D341Med (cell line): ENCODE results near the gene OR8B12.

Experiments
- DNase-seq: peaks from one replicate; pipeline ENCODE4 v3.0.0; 2012; ENCODE audit warnings: low spot score

OR8B12 gene, protein sequence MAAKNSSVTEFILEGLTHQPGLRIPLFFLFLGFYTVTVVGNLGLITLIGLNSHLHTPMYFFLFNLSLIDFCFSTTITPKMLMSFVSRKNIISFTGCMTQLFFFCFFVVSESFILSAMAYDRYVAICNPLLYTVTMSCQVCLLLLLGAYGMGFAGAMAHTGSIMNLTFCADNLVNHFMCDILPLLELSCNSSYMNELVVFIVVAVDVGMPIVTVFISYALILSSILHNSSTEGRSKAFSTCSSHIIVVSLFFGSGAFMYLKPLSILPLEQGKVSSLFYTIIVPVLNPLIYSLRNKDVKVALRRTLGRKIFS

DNA sequence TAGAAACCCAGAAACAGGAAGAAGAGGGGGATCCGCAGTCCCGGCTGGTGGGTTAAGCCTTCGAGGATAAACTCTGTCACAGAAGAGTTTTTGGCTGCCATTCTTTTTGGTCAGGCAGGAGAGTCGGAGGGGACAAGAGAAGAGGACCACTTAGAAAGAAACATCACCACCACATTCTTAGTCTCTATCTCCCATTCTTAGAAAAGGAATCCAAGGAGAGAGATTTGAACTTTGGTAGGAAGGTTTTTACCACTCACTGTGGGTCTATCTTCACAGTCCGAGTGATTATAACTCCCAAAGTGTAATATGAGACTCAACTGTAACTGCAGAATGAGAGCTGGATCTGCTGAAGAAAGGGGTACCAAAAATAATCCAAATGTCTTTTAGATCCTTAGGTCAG is at the start of gene OR8B12:
OR8B12 (minus strand) TSS at position 101 of the 400 bp plus-strand sequence; CDS start at position 101, 0 bp downstream.
- no peak for DNase-seq

DNA sequence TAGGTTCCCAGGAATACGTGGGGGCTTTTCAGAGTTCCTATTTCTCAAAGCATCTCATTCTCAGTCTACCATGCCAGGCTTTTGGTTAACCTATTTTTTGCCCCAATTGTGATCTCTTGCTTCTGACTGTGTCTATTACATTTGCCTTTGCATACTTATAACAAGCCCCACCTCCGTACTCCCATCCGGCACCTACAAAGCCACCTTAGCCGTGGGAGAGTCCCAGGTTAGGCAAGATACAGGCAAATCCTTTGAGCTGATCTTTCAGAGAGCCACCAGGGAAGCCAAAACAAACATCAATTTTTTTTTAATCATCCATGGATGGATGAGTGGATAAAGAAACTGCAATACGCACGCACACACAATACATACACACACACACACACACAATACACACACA is 49.2 kb upstream of the OR8B12 start:
- no peak for DNase-seq

DNA sequence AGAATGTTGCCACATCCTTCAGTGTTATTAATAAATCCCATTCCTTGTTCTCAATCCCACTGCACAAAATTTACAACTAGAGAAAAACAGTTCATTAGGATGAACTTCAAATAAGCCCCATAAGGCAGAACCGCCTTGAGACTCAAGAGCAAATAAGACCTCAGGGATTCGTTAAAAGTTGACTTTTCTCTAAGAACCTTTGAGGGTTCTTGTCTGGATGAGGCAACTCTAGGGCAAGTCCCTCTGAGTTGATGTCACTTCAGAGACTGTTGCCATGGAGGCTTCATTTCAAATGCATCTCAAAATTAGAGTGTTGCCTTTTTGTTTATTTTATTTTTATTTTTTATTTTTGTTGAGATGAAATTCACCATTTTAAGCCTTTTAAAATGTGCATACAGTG is 48.0 kb upstream of the OR8B12 start:
- no peak for DNase-seq

DNA sequence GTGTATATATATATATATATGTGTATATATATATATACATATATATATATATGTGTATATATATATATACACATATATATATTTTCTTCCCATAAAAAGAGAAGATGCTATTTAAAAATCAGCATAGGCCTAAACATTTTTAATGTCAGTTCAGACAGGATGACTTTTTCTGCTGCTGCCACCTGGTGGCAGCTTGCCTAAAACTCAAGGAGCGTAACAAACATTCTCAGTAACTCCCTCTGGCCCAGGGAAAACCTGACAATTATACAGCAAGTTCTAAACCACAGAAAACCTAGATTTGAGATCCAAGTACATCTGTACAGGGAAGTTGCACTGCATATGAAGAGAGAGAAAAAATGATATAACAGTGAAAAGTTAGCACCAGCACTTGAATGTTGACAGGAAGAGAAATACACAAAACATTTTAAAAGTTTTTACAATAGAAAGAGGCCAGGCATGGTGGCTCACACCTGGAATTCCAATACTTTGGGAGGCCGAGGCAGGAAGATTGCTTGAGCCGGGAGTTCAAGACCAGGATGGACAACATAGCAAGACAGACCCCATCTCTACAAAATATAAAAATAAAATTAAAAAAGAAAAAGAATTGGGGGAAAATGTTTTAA is 42.9 kb upstream of the OR8B12 start:
- DNase-seq = peak; percentile 56

DNA sequence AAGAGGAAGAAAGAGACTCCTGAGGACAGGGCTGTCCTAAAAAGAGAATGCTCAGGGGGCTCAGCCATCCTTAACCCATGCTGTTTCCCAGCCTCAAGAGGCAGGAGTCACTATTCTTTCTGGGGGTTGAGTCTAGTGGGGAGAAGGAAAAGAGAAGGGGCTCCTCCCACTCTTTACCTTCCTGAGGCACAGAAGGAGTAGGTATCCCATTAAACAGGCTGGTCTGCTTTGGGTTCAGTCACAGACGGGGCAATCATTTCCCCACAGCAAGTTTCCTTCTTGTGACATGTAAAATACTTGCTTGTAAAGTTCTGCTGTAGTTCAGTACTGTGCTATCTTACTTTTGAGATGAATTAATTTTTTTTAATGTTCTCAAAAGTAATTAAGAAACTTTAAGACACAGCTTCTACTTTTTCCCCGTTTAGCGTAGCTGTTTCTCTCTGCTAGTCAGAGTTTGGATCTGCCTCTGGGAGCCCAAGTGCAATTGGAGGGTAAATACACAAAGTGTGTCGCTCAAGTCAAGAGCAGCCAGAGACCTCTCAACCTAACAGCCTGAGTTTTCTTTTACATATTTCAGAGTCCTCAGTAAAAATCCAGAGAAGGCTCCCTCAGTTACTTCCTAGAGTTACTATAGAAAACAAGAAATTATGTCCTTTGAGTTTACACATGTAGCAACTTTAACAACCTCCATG is 41.4 kb upstream of the OR8B12 start:
- no peak for DNase-seq

DNA sequence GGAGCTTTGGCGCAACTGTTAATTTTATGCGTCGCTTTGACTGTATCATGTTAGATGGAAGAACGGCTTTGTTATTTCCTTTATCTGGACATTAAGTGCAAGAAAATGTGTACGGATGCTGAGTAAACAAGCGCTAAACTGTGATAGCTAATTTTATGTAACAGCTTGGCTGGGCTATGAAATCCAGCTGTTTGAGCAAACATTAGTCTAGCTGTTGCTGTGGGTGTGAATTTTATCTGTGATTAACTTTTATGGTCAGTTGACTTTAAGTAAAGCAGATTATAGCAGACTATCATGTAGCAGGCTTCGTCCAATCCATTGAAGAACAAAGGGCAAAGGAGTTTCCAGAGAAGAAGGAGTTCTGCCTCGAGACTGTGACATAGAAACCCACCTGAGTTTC is 40.3 kb upstream of the OR8B12 start:
- no peak for DNase-seq

DNA sequence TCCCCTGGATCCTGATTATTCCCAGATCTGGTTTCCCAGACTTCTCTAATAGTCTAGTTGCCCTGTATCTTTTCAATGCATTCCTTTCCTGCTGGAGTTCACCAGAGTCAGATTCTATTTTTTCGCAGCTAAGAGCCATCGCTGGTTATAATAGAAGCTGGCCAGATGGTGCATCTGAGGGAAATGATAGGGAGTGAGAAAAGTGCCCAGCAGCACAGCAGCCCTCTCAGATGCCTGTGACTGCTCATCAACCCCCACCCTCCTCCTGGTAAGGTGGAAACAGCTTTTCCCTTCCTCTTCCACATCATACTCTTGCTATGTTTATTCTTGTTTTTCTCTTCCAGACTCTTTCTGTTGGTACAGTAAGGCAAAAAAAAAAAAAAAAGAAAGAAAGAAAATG is 39.1 kb upstream of the OR8B12 start:
- DNase-seq = no peak

DNA sequence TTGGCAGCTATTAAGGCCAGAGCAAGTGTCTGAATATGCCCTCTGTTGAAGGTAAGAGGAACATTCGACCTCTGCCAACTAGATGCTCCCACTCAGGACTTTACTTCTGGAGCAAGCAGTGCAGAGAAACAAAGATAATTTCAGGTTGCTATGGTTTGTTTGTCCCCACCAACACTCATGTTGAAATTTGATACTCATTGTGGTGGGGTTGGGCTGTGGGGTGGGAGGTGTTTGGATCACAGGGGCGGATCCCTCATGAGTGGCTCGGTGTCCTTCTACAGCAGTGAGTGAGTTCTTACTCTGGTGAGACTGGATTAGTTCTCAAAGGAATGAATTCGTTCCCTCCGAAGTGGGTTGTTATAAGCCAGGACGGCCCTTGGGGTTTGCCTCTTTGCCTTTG is 38.4 kb upstream of the OR8B12 start:
- no peak for DNase-seq

DNA sequence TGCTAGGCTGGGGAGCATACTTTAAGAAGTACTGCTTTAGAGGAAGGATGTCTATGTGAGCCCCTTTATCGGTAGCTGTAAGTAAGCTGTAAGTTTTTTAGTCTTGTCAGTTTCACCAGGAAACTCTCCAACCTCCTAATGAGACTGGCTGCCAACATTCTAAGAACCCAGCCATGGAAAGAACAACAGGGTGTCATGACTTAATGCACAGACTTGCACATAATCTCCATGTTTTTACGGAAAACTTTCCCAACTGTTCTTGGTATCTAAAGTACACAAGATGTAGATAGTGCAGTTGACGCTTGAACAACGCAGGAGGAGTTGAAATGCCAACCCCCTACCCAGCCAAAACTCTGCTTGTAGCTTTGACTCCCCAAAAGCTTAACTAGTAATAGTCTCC is 35.3 kb upstream of the OR8B12 start:
- DNase-seq = no peak

DNA sequence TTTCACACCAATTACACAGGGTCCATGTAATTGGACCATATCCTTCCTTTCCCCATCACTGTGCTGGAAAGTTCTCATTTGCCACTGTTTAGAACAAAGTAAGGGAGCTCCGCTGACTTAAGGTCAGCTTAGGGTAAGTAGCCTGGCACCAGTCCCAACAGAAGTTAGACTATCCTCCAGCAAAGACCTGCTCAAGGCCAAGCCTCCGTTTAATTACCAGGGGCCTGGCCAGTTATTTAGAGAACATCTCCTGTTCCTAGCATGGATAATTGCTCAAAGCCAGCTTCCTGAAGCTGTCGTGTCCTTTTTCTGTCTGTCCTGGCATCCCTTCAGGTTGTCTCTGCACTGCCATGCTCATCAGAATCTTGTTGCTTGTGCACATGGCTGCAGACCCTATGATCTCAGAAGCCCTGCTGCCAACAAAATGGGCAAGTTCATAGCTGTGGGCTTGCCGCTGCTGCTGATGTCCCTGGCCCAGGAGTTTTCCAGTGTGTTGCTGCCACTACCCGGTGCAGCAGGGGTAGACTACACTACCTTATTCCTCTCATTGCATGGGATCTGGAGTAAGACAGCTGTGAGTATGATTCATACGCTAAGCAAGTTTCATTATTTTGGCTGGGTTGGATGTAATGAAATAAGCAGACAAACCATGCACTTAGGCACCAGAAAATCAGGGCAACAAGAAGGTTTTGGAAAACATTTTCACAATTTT is 34.4 kb upstream of the OR8B12 start:
- DNase-seq = no peak

DNA sequence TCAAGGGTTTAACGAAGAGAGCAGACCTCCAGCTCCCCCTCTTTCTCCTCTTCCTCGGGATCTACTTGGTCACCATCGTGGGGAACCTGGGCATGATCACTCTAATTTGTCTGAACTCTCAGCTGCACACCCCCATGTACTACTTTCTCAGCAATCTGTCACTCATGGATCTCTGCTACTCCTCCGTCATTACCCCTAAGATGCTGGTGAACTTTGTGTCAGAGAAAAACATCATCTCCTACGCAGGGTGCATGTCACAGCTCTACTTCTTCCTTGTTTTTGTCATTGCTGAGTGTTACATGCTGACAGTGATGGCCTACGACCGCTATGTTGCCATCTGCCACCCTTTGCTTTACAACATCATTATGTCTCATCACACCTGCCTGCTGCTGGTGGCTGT is 26.7 kb upstream of the OR8B12 start:
- DNase-seq = no peak

DNA sequence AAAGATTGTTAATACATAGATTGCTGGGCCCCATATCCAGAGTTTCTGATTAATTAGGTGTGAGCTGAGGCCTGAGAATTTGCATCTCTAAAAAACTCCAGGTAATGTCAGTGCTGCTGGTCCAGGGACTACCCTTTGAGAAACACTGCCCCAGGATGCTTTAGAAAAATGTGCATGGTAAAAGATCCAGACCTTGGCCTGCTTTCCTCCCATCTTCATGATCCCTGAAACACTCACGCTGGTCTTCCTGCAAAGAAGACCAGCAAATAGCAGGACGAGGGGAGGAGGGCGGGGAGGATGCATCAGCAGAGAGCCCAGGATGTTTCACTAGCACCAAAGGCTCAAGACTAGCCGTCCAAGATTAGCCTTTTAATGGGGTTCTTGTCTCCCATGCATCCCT is 26.2 kb upstream of the OR8B12 start, which contains the start of gene OR8A1:
OR8A1 (plus strand) TSS at position 301 of the 400 bp plus-strand sequence. CDS start 123 bp downstream, outside the sequence.
- DNase-seq = no peak

DNA sequence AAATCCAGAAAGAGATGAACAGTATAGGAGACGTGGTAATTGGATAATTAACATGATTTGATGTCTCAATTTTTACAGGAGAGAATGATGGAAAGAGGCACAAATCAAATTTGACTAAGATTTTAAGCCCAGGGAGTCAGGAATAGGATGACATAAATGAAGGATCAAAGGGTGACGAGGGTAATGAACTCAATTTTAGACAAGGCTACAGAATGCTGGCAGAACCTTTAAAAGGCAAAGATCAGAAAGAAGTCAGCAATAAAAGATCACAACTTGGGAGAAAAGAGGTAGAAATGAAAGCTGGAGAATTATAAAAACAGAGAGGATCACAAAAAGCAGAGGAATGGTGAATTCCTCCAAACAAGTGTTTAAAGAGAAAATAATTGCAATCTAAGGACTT is 13.4 kb upstream of the OR8B12 start:
- no peak for DNase-seq

DNA sequence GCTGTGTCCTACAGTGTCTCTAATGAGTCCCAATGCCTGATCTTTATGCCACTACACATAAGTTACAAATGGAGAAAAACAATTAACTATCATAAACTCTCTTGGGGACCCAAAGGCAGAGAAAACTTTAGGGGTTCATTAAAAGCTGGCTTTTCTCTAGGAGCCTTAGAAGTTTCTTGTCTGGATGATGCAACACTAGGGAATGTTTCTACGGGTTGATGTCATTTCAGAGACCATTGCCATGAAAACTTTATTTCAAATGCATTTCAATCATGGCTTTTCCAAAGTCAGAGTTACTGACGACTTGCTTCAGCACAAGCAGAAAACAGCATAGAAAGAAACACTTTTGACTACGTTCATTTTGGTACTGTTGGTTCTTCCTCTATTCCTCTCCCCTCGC is 8.5 kb upstream of the OR8B12 start:
- no peak for DNase-seq

DNA sequence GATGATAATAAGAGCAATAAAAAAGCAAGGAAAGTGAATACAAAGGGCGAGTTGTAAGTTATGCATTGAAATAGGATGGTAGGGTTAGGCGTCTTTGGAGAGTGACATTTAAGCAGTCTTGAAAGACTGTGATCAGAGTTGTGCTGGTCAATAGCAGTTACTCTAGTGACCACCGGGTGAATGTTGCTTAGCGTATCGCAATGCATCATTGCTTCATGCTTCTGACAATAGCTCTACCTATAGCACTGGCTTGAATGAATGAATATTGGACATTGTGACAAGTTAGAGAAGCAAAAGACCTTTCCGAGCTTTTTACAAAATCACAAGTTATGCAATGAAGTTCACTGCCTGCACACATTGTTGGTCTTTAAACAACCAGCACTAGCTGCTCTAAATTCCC is 7.7 kb upstream of the OR8B12 start:
- no peak for DNase-seq

DNA sequence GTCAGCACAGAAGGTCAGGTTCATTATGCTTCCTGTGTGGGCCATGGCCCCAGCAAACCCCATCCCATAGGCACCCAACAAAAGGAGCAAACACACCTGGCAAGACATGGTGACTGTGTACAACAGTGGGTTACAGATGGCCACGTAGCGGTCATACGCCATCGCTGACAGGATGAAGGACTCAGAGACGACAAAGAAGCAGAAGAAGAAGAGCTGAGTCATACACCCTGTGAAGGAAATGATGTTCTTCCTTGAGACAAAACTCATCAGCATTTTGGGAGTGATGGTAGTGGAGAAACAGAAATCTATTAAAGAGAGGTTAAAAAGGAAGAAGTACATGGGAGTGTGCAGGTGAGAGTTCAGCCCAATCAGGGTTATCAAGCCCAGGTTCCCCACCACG is 309 bp downstream of the OR8B12 start:
- DNase-seq = no peak

DNA sequence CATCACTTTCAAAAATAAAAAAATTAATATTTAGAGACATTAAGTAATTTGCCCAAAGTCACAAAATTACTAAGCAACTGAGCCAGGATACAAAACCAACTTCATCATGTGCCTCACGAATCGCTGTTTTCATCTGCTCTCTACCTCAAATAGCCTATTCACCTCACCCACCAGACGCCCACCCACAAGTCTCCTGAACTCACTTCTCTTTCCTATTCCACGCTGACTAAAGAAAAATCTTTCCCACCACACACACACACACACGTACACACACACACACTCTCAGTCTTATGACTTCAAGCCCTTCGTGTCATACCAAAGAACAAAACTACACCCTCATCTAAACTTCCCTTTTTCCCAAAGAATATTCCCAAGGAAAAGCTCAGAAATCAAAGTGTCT is 2.2 kb downstream of the OR8B12 start:
- DNase-seq = no peak

DNA sequence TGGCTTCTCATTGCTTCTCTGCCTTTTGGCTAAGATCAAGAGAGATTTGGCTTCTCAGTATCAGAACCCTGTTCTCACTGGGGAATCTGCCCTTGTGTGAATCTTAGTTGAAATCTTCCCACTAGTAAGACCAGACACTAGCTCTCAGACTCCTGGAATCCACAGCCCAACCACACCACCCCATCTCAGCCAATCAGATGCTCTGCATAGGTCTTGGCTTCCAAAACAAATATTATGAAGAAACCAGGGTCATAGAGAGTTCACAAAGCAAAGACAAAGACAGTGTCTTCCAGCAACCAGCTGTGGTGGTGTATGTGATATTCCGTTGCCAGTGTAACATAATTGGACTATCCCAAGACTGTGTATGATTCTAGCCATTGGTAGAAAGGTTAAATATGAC is 5.4 kb downstream of the OR8B12 start:
- DNase-seq = no peak

DNA sequence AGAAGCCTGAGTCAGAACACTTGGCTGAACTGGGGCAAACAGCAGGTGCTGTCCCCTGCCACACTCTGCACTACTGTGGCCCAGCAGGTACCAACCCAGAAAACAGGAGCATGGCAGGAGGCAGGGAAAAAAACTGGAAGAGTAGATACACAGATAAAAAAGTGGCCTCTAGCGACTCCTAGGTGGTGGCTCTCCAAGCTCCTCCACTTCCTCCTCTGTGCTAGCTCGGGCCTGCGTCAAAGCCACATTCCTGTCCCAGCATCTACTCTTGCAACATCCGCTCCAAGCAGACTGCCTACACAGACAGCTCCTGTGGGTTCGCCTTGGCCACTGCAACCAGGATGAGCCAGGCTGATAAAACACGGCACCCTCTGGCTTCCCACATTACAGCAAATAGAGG is 6.9 kb downstream of the OR8B12 start:
- DNase-seq = no peak

DNA sequence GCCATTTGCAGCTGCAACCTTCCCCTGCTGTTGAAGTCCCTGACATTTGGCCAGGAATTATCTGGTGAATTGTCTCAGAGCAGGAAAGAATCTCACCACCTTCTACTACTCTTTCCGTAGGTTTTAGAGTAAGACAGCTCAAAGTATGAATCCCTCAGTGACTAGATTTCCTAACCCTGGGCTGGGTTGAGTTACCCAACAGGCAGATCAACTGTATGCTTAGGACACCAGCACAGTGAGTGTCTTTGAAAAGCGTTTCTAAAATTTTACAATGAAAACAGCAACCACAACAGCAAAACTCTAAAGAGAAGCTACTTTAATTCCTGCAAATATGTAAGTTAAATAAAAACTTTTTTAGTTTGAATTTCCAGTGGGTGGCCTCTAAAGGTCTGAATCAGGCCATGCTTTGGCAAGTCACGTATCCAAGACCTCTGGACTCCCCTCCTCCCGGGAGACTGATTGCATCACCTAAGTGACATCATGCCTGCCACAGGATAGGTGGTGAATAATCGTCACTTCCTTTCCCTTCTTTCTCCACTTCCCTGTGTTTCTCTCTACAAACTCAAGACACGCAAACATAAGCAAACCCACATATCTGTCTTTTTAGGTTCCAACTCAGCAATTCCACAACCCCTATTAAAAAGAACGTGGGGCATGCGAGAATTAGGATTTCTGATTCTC is 7.8 kb downstream of the OR8B12 start:
- DNase-seq = no peak

DNA sequence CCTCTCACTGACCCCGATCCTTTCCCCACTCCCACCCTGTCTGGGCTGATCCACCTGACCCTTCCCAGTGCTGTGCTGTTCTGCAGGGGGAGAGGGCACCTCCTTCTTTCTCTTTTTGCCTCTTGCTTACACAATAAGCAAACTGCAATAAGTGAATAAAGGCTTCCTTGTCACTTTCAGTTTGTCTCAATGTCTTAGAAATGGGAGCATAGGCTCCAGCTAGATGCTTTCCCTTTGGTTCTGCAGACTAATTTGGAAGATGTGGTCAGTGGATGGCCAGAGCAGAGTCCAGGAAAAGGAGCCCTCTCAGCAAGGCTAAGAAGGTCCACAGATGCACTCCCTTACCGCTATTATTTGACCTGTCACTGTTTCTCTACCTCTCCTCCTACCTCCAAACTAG is 9.4 kb downstream of the OR8B12 start:
- no peak for DNase-seq

DNA sequence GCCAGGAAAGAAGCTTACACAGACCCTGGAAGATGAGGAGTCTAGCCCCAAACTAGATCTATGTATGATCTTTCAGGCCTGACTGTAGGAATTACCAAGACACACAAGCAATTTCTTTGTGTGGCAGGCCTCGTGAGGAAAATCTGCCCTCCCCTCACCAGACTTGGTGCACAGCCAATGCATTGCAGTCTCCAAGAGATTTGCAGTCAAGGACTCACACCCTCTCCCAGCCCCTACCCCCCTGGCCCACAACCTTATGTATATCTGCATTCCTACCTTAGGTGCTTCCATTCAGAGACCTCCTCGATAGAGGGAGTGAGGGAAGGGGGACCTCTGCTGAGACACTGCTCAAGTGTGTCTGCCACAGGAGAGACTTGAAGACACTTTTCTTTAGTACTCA is 9.8 kb downstream of the OR8B12 start:
- DNase-seq = no peak
